Globus pallidus (tissue), 1 donor: Measurements from ENCODE around the gene EPAS1.

Source experiments
- DNase-seq: peaks from one replicate; pipeline ENCODE4 v3.0.0-alpha.2; 2015; ENCODE audit warnings: low spot score

Gene EPAS1

GRCh38 chr2:46339676-46340459 is 42.7 kb downstream of the EPAS1 start:
- DNase-seq, result no peak

DNA sequence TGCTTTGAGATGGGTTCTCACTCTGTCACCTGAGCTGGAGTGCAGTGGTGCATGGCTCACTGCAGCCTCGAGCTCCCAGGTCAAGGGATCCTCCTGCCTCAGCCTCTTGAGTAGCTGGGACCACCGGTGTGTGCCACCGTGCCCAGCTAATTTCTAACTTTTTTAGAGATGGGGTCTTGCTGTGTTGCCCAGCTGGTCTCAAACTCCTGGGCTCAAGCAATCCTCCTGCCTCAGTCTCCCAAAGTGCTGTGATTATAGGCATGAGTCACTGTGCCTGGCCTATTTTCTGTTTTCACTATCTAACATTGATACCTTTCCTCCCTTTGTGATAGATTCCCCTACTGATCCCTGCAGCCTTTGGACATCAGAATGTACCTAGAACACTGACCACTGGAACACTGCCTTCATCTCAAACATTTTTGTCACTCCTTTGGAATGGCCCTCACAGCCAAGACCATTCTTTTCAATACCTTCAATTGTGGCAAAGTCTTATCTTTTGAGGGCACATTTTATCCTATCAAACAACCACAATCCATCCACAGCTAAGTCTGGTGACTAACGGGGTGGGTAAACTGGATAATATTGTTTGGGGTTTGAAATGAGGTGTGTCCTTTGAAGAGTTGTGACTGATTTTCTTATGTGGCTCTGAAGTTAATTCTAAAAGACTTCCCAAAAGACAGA is 43.7 kb downstream of the EPAS1 start:
- DNase-seq, result no peak

DNA sequence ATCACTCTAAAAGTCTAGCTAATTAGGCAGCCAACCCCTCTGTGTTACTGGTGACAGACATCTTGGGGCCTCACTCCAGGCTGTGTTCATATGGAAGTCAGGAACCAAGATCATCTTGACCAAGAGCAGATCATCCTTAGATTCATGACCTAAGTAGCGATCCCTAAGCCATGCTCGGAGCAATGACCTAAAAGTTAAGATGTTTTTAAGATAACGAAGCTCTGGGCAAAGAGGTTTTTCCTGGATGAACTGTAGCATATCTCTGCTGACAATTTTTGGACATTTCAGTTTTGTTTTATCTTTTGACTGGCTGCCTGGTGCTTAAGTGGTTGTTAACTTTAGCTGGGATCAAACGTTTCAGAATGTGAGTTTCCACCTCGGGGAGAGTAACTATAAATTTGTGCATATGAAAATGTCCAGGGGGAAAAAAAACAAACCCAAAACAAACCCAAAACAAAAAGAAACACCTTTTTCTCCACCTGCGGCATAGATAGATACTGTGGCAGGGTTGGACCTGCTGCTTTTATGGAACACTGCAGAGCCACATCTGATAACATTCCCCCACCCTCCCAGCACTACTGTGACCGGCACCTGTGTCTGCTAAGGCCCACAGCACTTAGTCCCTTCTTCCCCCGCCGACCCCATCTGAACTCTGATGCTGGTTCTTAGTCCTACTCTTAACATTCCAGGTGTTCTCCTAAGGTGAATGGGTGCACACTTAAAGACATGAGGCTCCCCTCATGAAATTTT is 45.5 kb downstream of the EPAS1 start:
- no peak for DNase-seq

DNA sequence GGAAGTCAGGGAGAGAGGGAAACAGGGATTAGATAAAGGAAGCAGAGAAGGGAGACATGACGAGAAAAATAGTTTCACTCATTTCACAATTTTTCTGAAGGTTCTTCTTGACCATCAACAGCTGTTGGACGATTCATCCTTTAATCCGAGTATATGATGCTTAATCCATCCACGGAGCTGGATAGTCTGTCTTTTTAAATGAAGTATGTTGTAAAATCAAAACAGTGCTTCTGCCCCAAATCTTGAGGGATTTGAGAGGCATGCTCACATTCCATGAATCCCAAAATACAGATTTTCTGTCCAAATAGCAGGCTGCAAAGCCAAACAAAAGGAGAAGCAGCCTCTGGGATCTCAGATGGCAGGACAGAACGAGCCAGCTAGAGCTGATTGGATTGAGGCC is 47.5 kb downstream of the EPAS1 start:
- no peak for DNase-seq

DNA sequence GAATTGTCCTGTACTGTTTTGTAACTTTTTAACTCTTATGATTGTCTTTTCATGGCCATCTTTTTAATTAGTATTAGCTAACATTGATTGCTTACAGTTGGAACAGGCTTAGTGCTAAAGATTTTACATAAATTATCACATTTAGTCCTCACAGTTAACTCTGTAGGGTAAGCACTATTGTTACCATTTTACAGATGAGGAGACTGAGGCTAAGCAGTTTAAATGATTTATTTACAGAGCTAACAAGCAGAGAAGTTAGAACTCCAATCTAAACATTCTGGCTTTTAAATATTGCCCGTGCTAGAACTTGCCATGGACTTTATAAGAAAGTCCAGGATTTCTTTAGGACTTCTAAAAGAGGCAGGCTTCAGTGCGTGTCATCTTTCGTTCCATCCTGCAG is 48.6 kb downstream of the EPAS1 start:
- no peak for DNase-seq

- DNase-seq, result no peak
Measured at GRCh38 chr2:46346719-46347118, 49.5 kb downstream of the EPAS1 start.

DNA sequence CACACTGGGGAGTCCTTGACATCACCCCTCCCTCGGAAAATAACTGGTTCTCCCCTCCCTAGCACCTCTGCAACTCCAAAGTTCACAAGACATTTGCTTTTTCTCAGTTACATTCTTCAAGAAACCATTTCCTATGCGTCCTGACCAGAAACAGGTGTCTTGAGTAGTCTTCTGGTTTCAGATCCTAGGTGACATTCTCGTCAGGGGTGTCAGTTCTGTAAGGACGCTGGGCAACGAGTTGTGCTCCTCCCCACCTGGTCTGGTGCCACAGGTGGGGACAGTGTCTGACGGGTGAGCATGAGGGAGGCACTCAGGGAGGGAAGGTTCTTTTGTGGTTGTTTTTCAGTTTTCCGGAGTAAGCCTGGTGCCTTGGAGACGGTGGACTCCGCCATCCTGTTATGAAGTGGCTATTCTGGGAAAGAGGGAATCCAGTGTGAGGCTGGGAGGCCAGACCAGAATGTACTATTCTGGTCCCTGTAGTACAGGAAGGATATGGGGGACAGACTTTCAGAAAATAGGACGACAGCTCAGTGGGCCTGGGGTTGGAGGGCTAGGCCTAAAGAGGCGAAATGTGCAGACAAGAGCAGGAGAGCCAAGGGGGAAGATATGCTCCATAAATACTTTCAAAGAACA is 50.6 kb downstream of the EPAS1 start:
- DNase-seq, result no peak

- no peak for DNase-seq
Measured at GRCh38 chr2:46349115-46349547, 51.9 kb downstream of the EPAS1 start.

- no peak for DNase-seq
Measured at GRCh38 chr2:46350029-46350689, 53.0 kb downstream of the EPAS1 start.

GRCh38 chr2:46351098-46351749 is 54.0 kb downstream of the EPAS1 start:
- DNase-seq, result no peak

- no peak for DNase-seq
Measured at GRCh38 chr2:46351750-46352138, 54.5 kb downstream of the EPAS1 start.

GRCh38 chr2:46352621-46353020 is 55.4 kb downstream of the EPAS1 start:
- DNase-seq, result no peak

- DNase-seq, result no peak
Measured at GRCh38 chr2:46353509-46353908, 56.3 kb downstream of the EPAS1 start.

- no peak for DNase-seq
Measured at GRCh38 chr2:46355756-46356155, 58.5 kb downstream of the EPAS1 start.

GRCh38 chr2:46356991-46357390 is 59.8 kb downstream of the EPAS1 start:
- no peak for DNase-seq

DNA sequence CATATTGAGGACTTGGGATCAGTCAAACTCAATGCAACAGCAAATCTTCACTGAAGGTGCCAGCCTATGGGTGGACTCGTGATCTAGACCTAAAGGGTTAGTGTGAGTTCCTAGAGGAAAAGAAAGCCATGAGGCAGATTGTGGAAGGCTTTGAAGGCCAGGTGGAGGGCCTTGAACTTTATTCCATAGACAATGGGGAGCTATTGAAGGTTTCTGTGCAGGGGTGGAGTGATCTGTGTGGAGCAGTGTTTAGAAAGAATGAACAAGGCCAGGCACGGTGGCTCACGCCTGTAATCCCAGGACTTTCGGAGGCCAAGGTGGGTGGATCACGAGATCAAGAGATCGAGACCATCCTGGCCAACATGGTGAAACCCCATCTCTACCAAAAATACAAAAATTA is 61.5 kb downstream of the EPAS1 start:
- DNase-seq, result no peak

DNA sequence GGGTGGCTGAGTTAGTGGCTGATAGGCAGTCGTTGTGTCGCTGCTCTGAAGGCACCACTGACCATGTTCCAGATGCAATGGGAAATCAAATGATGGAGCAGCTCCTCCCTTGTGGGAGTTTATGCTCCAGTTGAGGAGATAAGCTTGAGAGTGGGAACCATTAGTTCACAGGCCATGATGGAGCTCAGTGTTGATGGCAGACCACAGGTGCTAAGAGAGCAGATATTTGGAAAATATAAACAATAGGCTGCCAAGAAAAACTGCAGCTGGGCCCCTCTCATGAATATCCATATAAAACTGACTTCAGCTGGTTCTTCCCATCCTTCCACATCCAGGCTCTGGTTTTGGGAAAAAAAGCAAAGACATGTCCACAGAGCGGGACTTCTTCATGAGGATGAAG is 63.1 kb downstream of the EPAS1 start:
- DNase-seq, result no peak

DNA sequence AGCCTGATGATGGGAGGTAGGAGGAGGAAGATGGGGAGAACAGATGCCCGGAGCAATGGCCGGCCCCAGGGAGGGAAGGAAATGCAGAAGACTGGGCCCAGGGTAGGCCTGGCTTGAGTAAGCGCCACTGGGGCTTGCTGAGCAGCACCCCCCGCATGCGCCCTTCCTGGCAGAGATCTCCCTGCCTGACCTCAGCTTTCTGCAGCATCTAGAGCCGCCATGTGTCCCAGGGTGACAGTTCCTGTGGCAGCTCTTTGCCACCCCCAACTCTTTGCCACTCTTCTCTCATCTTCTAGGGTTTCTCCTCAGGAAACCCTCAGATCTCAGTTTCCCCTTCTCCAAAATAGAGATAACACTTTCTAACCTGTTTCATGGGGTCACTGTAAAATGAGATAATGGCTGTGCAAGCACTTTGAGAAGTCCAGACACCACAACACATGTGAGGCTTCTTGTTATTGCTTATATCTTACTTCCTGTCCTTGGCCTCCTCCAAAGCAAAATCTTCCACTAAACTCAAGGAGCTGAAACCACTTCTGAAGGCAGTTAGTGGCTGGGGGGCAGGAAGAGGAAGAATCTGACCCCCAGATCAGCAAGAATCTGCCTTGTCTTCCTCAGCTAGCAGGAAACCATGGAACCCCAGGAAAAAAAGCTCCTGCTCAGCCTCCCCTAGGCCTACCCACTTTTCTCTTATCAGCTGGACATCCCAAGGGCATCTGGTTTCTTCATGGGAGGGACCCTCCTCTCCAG is 64.9 kb downstream of the EPAS1 start:
- DNase-seq, result no peak

DNA sequence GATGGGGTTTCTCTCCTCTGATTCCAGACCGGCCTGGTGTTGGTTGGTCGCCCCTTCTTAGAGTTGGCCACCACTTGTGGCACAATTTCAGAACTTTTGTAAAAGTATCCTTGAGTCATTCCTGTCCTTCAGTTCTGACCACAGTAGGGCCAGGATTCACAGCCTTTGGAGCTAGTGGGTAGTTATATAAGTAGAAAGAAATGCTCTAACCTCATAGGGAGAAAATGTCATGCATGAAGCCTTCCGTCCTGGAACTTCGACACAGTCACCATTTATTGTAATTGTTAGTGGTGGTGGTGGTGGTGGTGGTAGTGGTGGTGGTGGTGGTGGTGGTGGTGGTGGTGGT is 65.4 kb downstream of the EPAS1 start:
- no peak for DNase-seq

GRCh38 chr2:46363535-46364170 is 66.4 kb downstream of the EPAS1 start:
- no peak for DNase-seq
